DND-41 (cell line): ENCODE results near the gene APOLD1.

Source experiments
- EZH2 ChIP-seq: IDR thresholded peaks from 3 replicates; pipeline ENCODE4 v1.6.1; 2012; ENCODE audit warnings: borderline replicate concordance, low read depth, mild to moderate bottlenecking, moderate library complexity, low read length, inconsistent platforms; ENCODE audit not compliant: severe bottlenecking
- TF ChIP-seq, protein P1 (sequence below): IDR thresholded peaks from 2 replicates; pipeline ENCODE4 v1.5.1; 2012; ENCODE audit warnings: borderline replicate concordance, low read length, moderate library complexity, mild to moderate bottlenecking; ENCODE audit not compliant: poor library complexity, severe bottlenecking; ENCODE audit errors: extremely low read depth

DNA sequence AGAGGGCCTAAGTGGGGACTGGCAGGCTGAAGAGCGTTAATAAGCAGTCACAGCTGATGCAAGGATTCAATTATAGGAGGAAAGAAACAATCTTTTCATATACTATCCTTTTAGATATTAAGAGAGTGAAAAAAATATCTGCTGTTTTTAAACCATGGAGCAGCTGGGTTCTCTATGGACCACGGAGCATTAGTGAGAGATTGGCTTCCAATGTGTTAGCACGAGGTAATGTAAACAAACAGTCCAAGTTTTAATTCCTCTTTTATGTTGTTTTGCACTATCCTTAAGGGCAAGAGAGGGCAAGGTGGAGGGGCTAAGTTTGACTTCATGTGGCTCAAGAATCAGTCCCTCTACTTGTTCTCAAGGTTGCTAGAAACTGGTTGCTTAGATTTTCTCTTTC is 37.4 kb upstream of the APOLD1 start:
- TF ChIP-seq, protein P1, sequence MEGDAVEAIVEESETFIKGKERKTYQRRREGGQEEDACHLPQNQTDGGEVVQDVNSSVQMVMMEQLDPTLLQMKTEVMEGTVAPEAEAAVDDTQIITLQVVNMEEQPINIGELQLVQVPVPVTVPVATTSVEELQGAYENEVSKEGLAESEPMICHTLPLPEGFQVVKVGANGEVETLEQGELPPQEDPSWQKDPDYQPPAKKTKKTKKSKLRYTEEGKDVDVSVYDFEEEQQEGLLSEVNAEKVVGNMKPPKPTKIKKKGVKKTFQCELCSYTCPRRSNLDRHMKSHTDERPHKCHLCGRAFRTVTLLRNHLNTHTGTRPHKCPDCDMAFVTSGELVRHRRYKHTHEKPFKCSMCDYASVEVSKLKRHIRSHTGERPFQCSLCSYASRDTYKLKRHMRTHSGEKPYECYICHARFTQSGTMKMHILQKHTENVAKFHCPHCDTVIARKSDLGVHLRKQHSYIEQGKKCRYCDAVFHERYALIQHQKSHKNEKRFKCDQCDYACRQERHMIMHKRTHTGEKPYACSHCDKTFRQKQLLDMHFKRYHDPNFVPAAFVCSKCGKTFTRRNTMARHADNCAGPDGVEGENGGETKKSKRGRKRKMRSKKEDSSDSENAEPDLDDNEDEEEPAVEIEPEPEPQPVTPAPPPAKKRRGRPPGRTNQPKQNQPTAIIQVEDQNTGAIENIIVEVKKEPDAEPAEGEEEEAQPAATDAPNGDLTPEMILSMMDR: no peak
- no peak for TF ChIP-seq EZH2
